NOMO-1 treated with dmso at 0.1 percent for 144 hours (cell line): Measurements from ENCODE around the gene SS18L1.

Experiments used
- DNase-seq: peaks from one replicate; lab custom pipeline; 2025; ENCODE audit not compliant: unreplicated experiment; lab: John Stamatoyannopoulos, UW

The SS18L1 gene

DNA sequence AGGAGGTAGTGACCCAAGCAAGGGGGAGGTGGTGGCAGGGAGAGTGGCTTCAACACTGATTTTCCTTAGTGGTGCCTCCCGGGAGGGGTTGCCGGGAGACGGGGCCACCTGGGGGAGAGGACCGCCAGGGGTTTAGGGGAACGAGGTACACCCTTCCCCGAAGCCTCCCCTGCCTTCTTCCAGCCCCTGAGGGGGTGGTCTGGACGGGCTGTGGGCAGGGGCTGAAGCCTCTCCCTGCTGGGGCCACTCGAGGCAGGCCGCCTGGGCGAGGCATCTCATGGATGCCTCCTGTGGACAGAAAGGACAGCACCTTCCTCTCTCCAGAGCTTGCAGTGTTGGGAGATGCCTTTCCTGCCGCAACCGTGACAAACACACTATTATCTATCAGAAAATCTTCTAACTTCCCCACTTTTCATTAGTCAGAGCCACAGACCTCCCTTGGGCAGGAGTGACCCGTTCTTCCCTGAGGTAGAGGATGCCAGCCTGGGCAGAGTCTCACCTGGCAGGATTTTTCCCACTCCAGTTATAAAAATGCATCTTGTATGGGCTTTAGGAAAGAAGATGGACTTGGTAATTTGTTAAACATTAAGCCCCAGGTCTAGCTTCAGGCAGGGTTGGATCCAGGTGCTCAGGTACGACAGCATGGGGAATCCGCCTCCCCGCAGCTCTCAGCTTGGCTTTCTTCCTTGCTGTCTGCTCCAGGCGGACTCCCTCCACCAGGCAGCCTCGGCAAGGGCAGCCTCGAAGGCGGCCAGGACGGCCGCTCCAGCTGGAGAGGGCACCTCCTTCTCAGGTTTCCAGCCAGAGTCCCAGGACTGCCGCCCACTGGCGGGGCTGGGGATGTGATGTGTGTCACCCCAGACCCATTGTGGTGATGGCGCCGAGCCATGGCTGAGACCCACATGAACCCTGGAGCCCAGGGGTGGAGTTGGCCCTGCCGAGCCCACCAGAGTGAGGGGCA lies 65.5 kb downstream of the SS18L1 start:
- DNase-seq = no peak

DNA sequence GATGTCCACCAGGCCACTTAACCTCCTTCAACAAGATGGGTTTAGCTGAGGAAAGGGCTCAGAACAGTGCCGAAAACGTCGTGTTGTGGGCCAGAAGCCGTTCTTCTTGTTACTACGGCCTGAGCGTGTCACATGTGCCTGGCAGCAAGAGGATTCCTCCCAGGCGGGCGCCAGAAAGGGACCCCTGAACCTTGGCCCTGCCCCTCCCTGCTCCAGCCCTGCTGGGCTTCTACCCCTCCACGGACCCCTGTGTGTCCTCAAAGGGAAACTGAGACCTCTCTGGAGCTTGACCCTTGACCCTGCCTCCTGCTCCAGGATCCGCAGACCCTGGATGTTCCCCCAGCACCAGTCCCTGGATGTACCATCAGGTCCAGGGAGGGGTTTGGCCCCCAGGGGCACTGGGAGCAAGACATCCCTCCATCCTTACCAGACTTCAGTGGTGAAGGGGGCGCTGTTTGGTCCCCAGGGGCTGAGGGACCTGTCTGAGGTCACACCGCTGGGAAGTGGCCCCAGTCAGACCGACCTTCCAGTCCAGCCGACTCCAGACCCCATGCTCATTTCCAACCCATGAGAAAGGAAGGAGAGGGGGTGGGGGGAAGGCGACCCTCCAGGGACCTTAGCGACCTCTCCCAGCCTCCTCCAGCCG lies 66.4 kb downstream of the SS18L1 start:
- no peak for DNase-seq

DNA sequence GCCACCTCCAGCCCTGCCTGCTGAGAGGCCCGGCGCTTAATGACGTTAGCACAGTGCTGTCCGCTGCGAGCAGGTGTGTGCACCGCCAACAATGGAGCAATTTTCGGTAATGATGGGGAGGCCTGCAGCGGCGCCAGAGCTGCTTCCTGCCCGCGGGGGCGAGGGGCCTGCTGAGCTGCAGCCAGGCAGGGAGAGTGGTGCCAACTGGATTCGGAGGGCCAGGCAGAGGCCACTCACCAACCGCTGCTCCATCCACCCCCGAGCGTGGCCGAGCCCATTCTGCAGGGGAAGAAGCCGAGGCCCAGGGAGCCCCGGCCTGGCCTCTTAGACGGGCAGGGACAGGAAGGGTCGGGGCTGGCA lies 66.9 kb downstream of the SS18L1 start:
- no peak for DNase-seq

DNA sequence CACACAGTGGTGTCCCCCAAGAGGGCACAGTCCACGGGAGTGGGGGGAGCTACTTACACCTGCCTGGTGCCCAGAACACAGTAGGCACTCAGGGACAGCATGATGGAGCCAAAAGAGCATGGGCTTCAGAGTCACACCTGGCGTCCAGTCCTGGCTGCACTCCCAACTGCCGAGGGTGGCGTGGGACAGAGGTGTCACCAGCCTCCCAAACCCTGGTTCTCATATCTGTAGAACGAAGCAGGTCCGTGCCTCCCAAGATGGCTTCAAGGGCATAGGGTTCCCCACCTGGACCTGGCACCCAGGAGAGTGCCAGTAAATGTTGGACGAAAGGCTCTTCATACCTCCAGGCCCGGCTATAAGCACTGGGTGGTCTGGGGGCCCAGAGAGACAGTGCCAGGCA lies 67.6 kb downstream of the SS18L1 start:
- DNase-seq = no peak

DNA sequence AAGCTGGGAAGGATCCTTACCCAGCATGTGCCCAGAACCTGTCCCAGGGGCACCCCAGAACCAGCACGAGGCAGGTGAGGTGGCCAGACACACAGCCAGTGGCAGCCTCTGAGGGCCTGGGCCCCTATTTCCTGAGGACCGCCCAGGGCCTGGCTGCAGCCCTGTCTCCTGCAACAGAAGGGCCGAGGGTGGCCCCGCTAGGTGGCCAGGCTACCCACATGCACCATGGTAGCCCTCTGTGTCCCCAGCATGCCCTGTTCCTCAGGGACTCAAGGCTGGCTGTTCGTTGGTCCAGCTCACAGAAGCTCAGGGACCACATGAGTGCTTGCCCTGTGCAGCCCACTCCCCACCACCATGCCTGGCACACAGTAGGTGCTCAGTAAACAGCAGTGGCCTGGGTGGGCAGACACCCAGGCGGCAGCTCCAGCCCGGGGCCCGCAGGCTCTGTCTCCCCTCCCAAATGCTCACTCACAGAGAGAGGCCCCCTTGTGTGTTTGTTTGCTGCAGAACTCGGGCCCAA lies 68.3 kb downstream of the SS18L1 start:
- no peak for DNase-seq

DNA sequence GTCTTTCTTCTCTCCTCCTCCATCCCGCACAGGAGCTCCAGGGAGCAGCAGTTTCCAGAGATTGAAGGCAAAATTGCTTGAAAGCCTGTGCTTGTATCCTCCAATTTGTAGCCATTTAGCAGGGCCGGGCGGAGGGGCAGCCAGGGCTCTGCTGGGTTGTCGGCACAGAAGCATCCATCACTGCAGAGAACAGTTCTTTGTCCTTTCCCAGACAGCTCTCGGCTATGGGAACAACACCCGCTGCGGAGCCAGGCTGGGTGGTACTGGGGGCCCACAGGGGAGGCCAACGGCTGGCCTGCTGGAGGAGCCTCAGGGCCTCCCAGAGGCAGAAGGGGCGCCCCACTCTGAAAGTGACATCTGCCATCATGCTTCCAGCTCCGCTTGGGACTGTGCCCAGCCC lies 68.7 kb downstream of the SS18L1 start:
- no peak for DNase-seq

DNA sequence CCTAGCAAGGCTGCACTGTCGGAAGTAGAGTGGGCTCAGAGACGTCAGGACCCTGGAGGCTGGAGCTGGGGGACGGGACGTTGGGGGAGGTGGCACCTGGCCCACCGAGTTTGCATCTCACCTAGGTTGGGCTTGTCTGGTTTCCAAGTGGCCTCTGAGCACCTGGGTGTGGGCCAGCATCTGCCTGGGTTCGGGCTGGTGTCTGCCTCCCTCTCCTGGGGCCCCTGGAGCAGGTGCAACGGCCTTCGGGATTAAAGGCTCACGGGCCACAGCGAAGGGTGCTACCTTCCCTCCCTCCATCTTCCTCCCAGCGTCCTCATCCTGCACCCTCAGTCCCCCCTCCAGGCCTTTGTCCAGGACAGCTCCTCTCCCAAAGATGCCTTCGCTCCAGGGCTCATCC lies 70.5 kb downstream of the SS18L1 start:
- no peak for DNase-seq

DNA sequence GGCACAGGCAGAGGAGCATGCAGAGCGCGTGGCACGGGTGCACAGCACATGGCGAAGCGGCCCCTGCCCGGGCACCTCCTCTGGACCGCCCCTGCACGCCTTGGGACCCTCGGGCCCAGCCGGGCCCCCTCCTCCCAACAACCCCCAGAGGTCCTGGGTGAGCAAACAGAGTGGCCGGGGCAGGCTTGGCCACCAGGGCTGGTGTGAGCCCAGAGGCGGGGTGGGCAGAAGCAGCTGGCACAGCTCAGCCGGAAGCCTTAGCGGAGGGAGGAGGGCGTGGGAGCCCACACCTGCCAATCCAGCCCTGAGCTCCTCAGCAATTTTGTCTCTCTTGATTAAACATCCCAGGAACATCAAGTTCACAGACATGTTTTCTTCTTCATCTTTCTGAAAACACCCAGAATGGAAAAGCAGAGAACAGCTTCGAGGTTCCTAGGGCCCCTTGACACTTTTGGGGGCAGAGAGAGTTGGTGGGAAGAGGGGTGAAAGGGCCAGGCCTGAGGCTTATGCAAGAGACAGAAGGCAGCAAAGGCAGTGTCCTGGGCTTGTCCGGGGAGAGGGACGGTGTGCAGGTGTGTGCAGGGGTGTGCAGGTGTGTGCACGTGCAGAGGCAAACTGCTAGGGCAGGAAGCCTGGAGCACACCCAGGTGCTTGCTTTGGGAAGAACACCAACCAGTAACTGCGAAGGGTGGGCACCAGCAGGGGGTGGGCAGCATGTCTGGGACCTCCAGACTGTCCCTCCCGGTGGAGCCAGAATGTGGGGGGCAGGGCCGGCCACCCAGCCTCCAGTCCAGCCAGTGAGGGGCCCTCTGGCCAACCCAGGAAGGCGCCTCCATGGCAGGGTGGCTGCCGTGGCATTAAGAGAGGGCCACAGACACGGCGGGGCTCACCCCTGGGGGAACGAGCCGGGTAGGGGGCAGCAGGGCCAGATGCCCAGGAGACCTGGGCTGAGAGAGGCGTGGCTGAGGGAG lies 71.7 kb downstream of the SS18L1 start:
- DNase-seq = no peak

DNA sequence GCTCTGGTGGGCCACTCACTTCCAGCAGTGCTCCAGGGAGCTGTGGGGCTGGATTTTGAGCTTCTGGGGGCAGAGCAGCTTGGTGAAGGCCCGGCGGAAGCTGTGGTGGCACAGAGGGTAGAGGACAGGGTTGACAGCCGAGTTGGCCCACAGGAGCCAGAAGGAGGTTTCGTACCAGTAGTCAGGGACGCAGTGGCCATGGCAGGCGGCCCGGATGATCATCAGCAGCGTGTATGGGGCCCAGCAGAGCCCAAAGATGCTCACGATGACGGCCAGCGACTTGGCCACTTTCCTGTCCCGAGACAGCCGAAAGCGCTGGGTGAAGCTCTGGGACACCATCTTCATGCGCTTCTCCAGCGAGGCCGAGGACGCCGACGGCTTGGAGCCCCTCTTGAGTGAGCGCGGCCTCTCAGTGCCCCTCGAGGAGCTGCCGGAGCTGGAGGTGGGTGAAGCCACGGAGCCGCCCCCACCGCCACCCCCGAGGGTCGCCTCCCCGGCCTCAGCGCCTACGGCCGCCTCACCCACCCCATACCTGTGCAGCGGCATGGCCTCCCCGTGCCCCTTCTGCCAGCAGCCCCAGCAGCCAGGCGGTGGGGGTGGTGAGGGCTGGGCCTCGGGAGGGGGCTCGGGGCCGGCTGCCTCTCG lies 72.5 kb downstream of the SS18L1 start:
- DNase-seq = no peak

DNA sequence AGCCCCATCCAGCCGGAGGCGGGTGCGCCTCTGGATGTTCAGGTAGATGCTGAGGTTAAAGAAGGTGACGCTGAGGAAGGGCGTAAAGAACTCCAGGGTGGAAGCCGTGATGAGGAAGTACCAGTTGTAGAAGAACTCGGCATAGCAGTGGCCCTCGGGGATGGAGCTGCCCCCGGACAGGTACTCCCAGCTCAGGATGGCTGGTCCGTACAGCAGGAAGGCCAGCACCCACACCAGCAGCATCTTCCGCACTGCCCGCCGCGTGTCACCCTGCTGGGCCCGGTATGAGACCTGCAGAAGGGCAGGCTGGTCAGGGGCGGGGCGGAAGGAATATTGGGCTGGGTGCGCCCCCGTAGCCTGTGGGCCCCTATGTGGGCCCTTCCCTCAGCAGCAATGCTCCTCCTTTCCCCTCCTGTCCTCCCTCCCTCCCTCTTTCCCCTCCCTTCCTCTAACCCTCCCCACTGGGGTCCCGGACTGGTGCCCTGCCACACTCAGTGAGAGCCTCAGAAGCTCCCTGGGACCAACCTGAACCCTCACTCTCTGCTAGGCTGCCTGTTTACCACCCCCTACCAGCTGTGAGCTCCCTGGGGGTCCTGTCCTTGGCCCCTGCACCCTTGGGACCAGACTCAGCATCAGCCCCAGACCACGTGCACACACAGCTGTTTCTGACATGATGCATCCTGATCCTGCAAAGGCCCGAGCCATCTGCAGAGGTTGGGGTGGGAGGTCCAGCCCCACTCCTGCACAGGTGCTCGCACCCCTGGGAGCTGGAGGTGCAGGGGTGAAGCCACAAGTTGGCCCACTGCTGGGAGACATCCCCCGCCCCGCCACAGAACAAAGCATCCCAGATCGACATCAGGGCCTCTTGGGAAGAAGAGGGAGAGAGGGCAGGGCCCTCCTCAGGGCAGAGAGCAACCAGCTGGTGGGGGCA lies 73.3 kb downstream of the SS18L1 start:
- no peak for DNase-seq

DNA sequence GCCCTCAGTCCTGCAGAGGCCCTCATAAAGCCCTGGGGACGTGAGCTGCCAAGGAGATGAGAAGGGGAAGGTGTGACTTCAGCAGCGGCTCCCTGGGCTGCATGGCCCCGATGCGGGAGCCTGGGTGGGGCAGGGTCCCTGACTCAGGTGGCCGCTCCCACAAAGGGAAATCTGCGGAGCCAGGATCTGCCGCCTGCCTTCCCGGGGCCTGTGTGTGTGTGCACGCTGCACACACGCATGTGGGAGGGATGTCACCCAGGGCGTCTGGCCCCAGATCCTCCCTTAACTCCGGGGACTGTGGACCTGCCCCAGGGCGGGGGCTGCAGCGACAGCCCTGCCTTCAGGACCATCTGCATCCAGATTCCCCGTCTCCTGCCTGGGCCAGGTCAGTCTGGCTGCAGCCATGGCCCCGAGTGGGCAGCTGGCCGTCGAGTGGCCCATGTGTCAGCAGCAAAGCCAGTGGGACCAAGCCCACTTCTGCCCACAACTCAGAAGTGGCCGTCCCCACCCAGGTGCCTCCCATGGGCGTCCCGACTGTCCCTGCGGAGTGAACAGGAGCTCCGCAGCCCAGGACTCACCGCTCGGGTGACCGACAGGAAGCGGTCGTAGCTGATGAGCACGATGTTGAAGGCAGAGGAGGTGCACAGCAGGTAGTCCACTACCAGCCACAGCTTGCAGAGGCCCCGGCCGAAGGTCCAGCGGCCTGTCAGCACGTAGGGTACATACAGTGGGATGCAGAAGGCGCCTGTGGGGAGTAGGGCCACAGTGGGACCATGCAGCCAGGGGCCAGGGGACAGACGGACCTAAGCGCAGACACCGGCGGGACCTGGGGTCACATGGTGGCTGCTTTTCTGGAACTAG lies 74.6 kb downstream of the SS18L1 start:
- DNase-seq = no peak

DNA sequence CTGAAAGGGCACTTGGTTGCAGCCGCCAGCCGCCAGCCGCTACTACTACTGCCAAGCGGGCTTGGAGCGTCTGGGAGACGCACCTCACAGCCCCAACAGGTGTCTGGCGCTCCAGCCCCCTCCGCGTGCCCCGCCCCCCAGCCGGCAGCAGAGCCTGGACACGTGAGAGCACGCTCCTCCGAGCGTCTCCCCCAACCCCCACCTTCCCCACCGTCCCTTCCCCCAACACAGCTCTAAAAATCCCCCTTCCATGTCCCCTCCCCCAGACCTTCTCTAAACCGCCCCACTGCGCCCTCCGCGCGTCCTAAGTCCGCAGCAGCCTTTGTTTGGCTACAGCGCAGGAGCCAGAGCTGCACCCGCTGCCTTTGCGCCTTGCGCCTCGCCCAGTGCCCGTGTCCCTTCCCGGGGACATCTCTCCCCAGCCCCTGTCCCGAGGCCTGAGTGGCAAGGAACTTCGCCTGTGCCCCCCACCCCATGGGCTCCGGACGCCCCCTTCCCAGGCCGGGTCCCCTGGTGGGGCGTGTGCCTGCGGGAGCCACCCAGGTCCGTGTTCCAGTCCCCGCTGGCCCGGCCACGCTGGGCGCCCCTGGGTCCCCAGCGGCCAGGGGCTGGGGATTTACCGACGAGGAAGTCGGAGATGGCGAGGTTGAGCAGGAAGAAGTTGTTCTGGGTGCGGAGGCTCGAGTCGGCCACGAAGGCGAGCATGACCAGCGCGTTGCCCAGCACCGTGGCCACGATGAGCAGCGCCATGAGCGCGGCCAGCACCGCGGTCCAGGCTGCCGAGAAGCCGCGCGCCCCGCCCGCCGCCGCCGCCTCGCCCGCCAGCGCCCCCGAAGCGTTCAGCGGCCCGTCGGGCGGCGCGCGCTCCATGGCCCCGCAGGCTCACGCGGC lies 75.8 kb downstream of the SS18L1 start:
- no peak for DNase-seq

DNA sequence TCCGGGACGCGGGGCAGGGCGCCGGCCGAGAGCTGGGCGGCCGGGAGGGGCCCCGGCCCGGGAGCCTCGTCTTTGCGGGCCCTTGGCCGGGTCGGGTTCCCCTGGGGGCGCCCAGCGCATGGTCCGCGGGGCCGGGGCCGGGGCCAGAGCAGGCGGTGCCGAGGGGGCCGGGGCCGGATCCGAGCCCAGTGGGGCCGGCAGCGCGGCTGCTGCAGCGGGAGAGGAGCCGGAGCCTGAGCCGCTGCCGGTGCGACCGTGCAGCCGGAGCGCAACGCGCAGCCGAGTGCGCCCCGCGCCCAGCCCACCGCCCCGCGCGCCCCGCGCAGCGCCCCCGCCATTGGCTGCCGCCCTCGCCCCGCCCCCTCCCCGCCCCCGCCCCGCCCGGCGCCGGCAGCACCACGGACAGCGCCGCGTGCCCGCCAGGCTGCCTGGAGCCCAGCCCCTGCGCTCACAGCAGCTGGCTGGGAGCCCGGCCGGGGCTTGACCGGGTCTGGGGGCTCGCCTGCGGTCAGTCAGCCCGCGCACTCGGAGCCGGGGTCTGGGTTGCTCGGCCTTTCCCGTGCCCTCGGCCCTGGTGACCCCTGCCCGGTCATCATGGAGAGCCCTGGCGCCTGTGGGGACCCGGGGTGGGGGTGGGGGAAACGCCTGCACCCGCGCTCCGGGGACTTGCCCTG lies 76.6 kb downstream of the SS18L1 start, which contains the start of gene HRH3:
Gene HRH3, minus strand, starts transcription at position 287 of the 674 bp plus-strand sequence. CDS start 308 bp downstream, outside the sequence.
- no peak for DNase-seq

DNA sequence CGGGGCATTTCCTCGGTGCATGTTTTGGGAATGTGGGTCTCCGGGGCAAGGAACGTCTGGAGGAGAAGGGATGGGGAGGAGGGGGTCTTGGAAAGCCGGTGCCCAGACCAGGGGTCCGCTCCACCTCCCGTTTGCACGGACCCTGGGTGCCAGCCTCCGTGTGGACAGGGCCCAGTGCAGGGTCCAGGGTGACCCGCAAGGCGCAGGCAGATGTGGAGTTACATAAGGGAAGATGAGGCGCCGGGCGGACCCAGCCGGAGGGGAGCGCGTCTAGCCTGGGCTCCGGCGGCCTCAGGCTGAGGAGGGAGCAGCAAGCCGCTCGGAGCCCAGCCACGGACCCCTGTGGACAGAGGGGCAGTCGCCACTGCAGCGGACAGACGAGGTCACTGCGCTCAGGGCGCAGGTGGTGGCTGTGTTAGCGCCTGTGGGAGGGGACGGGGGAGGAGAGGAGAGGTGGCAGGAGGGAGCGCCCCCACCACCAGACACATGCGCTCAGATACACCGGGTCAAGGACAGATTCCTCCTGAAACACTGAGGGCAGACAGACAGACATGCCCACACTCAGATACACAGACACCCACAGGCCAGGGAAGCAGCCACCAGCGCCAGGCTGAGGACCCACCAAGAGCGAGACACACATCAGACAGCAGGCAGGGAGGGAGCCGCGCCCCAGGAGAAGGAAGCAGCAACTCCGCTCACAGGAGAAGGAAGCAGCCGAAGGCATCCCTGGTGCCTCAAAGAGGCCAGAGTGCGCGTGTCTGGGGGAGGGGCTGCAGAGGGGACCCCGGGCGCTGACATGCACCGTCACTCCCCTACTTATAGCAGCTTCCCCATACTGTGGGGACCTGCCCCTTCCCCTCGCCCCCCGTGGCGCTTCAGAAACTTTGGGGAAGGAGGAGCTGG lies 77.3 kb downstream of the SS18L1 start:
- no peak for DNase-seq

DNA sequence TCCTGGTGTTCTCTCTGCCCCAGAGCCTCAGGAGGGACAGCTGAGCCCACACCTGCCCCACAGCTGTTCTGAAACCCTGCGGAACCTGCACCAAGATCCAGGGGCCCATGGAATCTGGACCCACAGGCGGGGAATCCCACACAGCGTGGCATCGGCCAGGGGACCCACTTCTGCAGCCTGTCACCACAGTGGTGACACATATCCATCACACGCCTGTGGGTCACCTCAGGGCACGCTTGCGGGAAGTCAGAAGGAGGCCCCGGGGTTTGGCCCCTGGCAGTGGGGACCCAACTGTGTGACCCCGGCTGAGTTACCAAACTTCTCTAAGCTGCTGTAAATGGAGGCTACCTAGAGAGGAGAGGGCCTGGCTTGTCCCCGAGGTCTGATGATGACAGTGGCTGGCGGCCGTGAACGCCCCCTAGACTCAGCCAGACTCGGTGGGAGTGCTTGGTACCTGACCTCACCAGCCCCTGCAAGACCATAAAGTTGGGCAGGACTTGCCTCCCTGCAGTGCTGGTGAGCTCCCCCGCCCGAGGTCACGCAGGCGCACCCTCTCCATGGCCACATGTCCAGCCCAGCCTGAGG lies 78.8 kb downstream of the SS18L1 start:
- DNase-seq = no peak

DNA sequence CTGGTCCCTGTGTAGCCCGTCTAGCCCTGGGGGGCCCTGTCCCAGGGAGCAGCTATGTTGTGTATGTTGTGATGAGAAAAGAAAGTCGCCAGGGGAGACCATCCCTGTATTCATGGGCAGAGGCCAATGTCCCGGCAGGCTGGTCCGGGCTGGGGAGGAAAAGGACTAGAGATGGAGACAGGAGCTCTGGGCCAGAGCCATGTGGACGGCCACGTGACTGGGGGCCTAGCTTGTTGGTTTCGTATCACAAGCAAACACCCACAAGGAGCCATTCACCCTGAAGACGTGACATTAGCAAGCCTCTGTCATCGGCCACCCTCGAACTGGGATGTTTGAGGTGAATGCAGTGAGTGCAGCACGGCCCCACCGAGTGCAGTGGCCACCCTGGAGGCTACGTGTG lies 79.4 kb downstream of the SS18L1 start:
- DNase-seq = no peak
